OCI-LY7 (cell line): ENCODE data around the gene PLCB1. TPM values are rescaled to one million over a fixed set of nuclear protein-coding genes. Genes with fewer than 3 reads are reported as not detected.

ENCODE experiments used
- BruUV-seq: library from RNA; stranded (reverse); fragments of 400-500 nt; replicated peaks from 2 replicates; lab custom pipeline; 2021; lab: Mats Ljungman, UMichigan
- CTCF ChIA-PET: fragments of 300-600 bp; sonication (Branson Sonifier 250); formaldehyde crosslinking; loops from one replicate; lab custom pipeline; 2022; ENCODE audit warnings: antibody characterized with exemption; ENCODE audit not compliant: unreplicated experiment; lab: Charles Lee
- POLR2A ChIA-PET: fragments of 300-600 bp; sonication (Branson Sonifier 250); formaldehyde crosslinking; loops from one replicate; lab custom pipeline; 2022; ENCODE audit warnings: antibody characterized with exemption; lab: Charles Lee
- DNase-seq: peaks from one replicate; pipeline ENCODE4 v3.0.0-alpha.2; 2015; ENCODE audit warnings: low spot score
- H2AFZ ChIP-seq: fragments of 200-600 bp; sonication (generic), shearing (Covaris generic); 2 replicates; pipeline ENCODE4 v1.6.1; 2014; ENCODE audit warnings: mild to moderate bottlenecking, antibody characterized with exemption, low read length, moderate library complexity
- H3K27ac ChIP-seq: fragments of 200-600 bp; sonication (generic); 2 replicates; pipeline ENCODE4 v1.5.1; 2014; ENCODE audit warnings: mixed run types, low read depth, mild to moderate bottlenecking, moderate library complexity, low read length, inconsistent platforms; ENCODE audit not compliant: poor library complexity, severe bottlenecking
- H3K36me3 ChIP-seq: fragments of 200-600 bp; sonication (generic); 2 replicates; pipeline ENCODE4 v1.6.1; 2014; ENCODE audit warnings: mild to moderate bottlenecking, antibody characterized with exemption, low read length, moderate library complexity, mixed read lengths; ENCODE audit not compliant: insufficient read depth
- H3K4me1 ChIP-seq: fragments of 200-600 bp; sonication (generic); 2 replicates; pipeline ENCODE4 v1.5.1; 2014; ENCODE audit warnings: mild to moderate bottlenecking, low read length; ENCODE audit not compliant: insufficient read depth, poor library complexity, severe bottlenecking
- H3K4me2 ChIP-seq: fragments of 200-600 bp; sonication (generic); 2 replicates; pipeline ENCODE4 v1.6.1; 2014; ENCODE audit warnings: mild to moderate bottlenecking, low read length
- H3K4me3 ChIP-seq: fragments of 200-600 bp; sonication (generic); 2 replicates; pipeline ENCODE4 v1.5.1; 2014; ENCODE audit warnings: mild to moderate bottlenecking, low read depth, low read length; ENCODE audit not compliant: poor library complexity, severe bottlenecking
- H3K79me2 ChIP-seq: fragments of 200-600 bp; sonication (generic); 2 replicates; pipeline ENCODE4 v1.6.1; 2016; ENCODE audit warnings: low read depth, mild to moderate bottlenecking, low read length, moderate library complexity, mixed read lengths; ENCODE audit not compliant: insufficient read depth
- H3K9me2 ChIP-seq: fragments of 200-600 bp; sonication (generic); 2 replicates; pipeline ENCODE4 v1.6.1; 2016; ENCODE audit warnings: mild to moderate bottlenecking, low read length, mixed read lengths; ENCODE audit not compliant: insufficient read depth
- H3K9me3 ChIP-seq: fragments of 200-600 bp; sonication (generic); 2 replicates; pipeline ENCODE4 v1.6.1; 2014; ENCODE audit warnings: mild to moderate bottlenecking, mixed run types, low read length, mixed read lengths
- H4K20me1 ChIP-seq: fragments of 200-600 bp; sonication (generic); 2 replicates; pipeline ENCODE4 v1.6.1; 2014; ENCODE audit warnings: mild to moderate bottlenecking, antibody characterized with exemption, low read length, moderate library complexity, mixed read lengths; ENCODE audit not compliant: insufficient read depth
- EZH2phosphoT487 ChIP-seq: fragments of 200-600 bp; sonication (generic); IDR thresholded peaks from 2 replicates; pipeline ENCODE4 v1.6.1; 2018; ENCODE audit warnings: low read depth, borderline replicate concordance, mild to moderate bottlenecking, mixed run types, antibody characterized with exemption, low read length, moderate library complexity, mixed read lengths
- intact Hi-C: fragments of 100-400 bp; cut with micrococcal nuclease; formaldehyde crosslinking; loops from one replicate; pipeline ENCODE4 v1.10.0; 2022; ENCODE audit not compliant: unreplicated experiment
- total RNA-seq, 2 experiments: library from RNA; depleted of rRNA in 1 of 2; stranded (reverse); fragments of >200 nt in 1 of 2; shearing (Covaris generic) in 1 of 2; gene quantifications; 2 replicates each; pipeline ENCODE4 v1.2.3, GENCODE V29; 2014 to 2022
- TF ChIP-seq, protein P1 (sequence below): fragments of 200-600 bp; sonication (generic); conservative IDR thresholded peaks from 2 replicates; pipeline ENCODE4 v1.5.1; 2014; ENCODE audit warnings: mild to moderate bottlenecking, antibody characterized with exemption, low read length, moderate library complexity, mixed read lengths

PLCB1 gene
- total RNA-seq, 2 experiments from 2014 or later: 14.6 to 30.5 TPM

DNA sequence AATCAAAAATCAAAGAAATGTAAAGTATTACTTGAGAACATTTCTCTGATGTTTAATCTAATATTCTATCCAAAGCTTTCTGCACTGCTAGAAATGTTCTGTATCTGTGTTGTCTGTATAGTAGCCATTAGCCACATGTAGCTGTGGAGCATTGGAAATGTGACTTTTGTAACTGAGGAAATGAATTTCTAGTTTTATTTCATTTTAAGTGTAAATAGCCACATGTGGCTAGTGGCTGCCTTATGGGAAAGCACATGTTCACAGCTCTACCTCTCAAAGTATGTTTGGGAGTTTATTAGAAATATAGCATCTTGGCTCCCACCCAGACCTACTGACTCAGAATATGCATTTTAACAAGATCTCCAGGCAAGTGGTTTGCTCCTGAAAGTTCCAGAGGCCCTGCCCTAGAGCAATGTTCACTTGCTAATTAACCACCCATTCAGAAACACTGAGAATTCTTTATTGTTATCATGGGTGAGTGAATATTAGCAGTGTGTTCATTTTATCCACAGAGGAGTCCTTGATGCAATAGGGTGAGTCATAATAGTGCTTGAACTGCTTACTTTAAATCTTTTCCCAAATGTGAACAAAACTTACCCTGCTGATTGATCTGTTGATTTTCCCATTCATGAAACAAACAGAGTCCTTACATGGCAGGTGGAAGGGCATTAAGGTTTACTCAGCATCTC lies 282.7 kb downstream of the PLCB1 start:
- no peak overlapping the region for H3K27ac ChIP-seq
- CTCF ChIA-PET: no interaction called here
- H4K20me1 ChIP-seq: no peaks in the 10 kb centered on the region
- BruUV-seq: no TSS peak
- intact Hi-C loops: no loop called here
- H3K9me2 ChIP-seq: no peaks in the 10 kb centered on the region
- TF ChIP-seq, protein P1, sequence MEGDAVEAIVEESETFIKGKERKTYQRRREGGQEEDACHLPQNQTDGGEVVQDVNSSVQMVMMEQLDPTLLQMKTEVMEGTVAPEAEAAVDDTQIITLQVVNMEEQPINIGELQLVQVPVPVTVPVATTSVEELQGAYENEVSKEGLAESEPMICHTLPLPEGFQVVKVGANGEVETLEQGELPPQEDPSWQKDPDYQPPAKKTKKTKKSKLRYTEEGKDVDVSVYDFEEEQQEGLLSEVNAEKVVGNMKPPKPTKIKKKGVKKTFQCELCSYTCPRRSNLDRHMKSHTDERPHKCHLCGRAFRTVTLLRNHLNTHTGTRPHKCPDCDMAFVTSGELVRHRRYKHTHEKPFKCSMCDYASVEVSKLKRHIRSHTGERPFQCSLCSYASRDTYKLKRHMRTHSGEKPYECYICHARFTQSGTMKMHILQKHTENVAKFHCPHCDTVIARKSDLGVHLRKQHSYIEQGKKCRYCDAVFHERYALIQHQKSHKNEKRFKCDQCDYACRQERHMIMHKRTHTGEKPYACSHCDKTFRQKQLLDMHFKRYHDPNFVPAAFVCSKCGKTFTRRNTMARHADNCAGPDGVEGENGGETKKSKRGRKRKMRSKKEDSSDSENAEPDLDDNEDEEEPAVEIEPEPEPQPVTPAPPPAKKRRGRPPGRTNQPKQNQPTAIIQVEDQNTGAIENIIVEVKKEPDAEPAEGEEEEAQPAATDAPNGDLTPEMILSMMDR: no peak
- no peak for TF ChIP-seq EZH2phosphoT487
- H3K9me3 ChIP-seq: peaks cover 9% of the 10 kb centered on the region; the same call in 1 of the 2 replicates
- no peak overlapping the region for H3K4me2 ChIP-seq
- no peak overlapping the region for H3K4me3 ChIP-seq
- no peaks in the 10 kb centered on the region for H3K36me3 ChIP-seq
- H3K79me2 ChIP-seq: no peaks in the 10 kb centered on the region
- POLR2A ChIA-PET: interaction anchor here (0.8 kb wide), 1 partner anchor 12 kb away, joined by 7 read pairs; no protein-coding TSS in a partner anchor
- no peak overlapping the region for H2AFZ ChIP-seq
- DNase-seq: no peak
- peaks cover 12% of the 10 kb centered on the region for H3K4me1 ChIP-seq

DNA sequence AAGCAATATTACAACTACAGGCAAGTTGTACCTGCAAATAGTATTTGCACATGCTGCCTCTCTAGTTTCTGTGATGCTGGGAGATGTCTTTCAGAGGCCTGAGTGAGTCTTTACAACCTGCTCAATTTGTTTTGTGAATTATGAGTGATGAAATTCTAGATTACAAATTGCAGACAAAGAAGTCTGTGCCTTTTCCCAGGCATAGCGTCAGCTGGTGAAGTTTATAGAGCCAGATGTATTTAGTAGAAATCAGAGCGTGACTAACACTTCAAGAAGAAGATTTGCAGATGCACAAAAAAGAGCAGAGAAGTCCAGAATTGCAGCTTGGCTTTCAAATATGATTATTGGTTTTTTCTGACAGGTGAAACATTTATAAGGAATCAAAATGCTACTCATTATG lies 289.9 kb downstream of the PLCB1 start:
- intact Hi-C loops: loop anchor here (5.0 kb wide), 1 partner anchor 115 kb away; no protein-coding TSS in a partner anchor
- peak overlapping the region; percentile 40 for H3K27ac ChIP-seq
- ChIA-PET POLR2A (no interaction called here), CTCF (no interaction called here)
- H3K36me3 ChIP-seq: no peaks in the 10 kb centered on the region
- DNase-seq: no peak
- no peaks in the 10 kb centered on the region for H3K79me2 ChIP-seq
- no peak for TF ChIP-seq EZH2phosphoT487
- TF ChIP-seq, protein P1: no peak
- peaks cover 69% of the 10 kb centered on the region for H3K4me1 ChIP-seq
- no peaks in the 10 kb centered on the region for H3K9me2 ChIP-seq
- no peaks in the 10 kb centered on the region for H4K20me1 ChIP-seq
- no TSS peak for BruUV-seq
- H3K4me2 ChIP-seq: peak overlapping the region; percentile 46
- H3K4me3 ChIP-seq: no peak overlapping the region
- no peaks in the 10 kb centered on the region for H3K9me3 ChIP-seq
- peak overlapping the region; percentile 84 for H2AFZ ChIP-seq

DNA sequence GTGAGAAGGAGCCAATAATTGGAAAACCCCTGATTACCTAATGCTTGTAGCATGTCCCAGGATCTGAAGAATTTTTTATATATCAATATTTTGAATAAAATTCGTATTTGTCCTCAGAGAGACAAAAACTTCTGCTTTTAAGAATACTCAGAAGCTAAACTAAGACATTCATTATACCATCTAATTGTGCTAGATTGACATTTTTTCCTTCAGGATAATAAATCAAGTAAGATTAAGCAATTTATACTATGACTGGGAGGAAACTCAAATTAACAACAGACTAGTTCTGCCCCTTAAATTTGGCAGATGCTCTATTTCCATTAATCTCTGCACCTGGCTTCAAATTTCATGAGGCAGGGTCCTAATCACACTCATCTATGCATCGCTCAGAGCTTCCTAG lies 291.4 kb downstream of the PLCB1 start:
- no peak for TF ChIP-seq EZH2phosphoT487
- TF ChIP-seq, protein P1: no peak
- intact Hi-C loops: loop anchor here (5.0 kb wide), 1 partner anchor 114 kb away; no protein-coding TSS in a partner anchor
- no TSS peak for BruUV-seq
- peaks cover 75% of the 10 kb centered on the region for H3K4me1 ChIP-seq
- ChIA-PET CTCF (no interaction called here), POLR2A (interaction anchor here (0.6 to 1.4 kb wide), 6 partner anchors 8 to 327 kb away, joined by 3 to 4 read pairs (median 4); no protein-coding TSS in a partner anchor)
- peak overlapping the region; percentile 40; the same call in 1 of the 2 replicates for H2AFZ ChIP-seq
- DNase-seq: no peak
- peak overlapping the region; percentile 34 for H3K4me2 ChIP-seq
- no peak overlapping the region for H3K4me3 ChIP-seq
- peak overlapping the region; percentile 30 for H3K27ac ChIP-seq
- no peaks in the 10 kb centered on the region for H3K9me2 ChIP-seq
- no peaks in the 10 kb centered on the region for H4K20me1 ChIP-seq
- no peaks in the 10 kb centered on the region; the same call in 1 of the 2 replicates for H3K36me3 ChIP-seq
- no peaks in the 10 kb centered on the region for H3K79me2 ChIP-seq
- no peaks in the 10 kb centered on the region for H3K9me3 ChIP-seq
